H9 (cell line): Measurements from ENCODE around the gene TMEM156. TPM values are rescaled to one million over a fixed set of nuclear protein-coding genes. Genes with fewer than 3 reads are reported as not detected.

Source experiments
- DNase-seq: peaks from one replicate; pipeline ENCODE4 v3.0.0-alpha.2; 2017
- H2AFZ ChIP-seq: one replicate; pipeline ENCODE4 v1.6.1; 2013; ENCODE audit warnings: mild to moderate bottlenecking, low read length, control low read depth, moderate library complexity
- H2AK5ac ChIP-seq: 2 replicates; pipeline ENCODE4 v1.6.1; 2013; ENCODE audit warnings: low read length, control low read depth, mixed read lengths; ENCODE audit not compliant: insufficient read length
- H2BK120ac ChIP-seq: one replicate; pipeline ENCODE4 v1.6.1; 2013; ENCODE audit warnings: low read depth, mild to moderate bottlenecking, low read length, control low read depth, inconsistent platforms; ENCODE audit not compliant: poor library complexity, severe bottlenecking
- H2BK12ac ChIP-seq: 2 replicates; pipeline ENCODE4 v1.6.1; 2013; ENCODE audit warnings: low read length, control low read depth, mixed read lengths, low read depth; ENCODE audit not compliant: insufficient read length
- H2BK15ac ChIP-seq: 2 replicates; pipeline ENCODE4 v1.6.1; 2013; ENCODE audit warnings: low read depth, low read length, control low read depth
- H2BK20ac ChIP-seq: one replicate; pipeline ENCODE4 v1.6.1; 2013; ENCODE audit warnings: low read depth, mild to moderate bottlenecking, low read length, control low read depth, inconsistent platforms; ENCODE audit not compliant: poor library complexity, severe bottlenecking
- H2BK5ac ChIP-seq: 2 replicates; pipeline ENCODE4 v1.6.1; 2013; ENCODE audit warnings: low read length, control low read depth, mixed read lengths; ENCODE audit not compliant: insufficient read length
- H3K14ac ChIP-seq: 2 replicates; pipeline ENCODE4 v1.6.1; 2013; ENCODE audit warnings: low read length, control low read depth; ENCODE audit not compliant: insufficient read depth
- H3K18ac ChIP-seq: 2 replicates; pipeline ENCODE4 v1.6.1; 2013; ENCODE audit warnings: low read depth, mild to moderate bottlenecking, mixed read lengths, low read length, control low read depth; ENCODE audit not compliant: insufficient read length
- H3K23ac ChIP-seq: 2 replicates; pipeline ENCODE4 v1.6.1; 2013; ENCODE audit warnings: low read length, control low read depth, mixed read lengths, low read depth; ENCODE audit not compliant: insufficient read length
- H3K23me2 ChIP-seq: 2 replicates; pipeline ENCODE4 v1.6.1; 2013; ENCODE audit warnings: low read depth, mild to moderate bottlenecking, mixed read lengths, low read length, control low read depth; ENCODE audit not compliant: insufficient read length, poor library complexity, severe bottlenecking
- H3K27ac ChIP-seq: 2 replicates; pipeline ENCODE4 v1.5.1; 2013; ENCODE audit warnings: low read length, control low read depth, mixed read lengths, low read depth; ENCODE audit not compliant: insufficient read length
- H3K27me3 ChIP-seq: 2 replicates; pipeline ENCODE4 v1.6.1; 2013; ENCODE audit warnings: low read length, control low read depth, inconsistent platforms; ENCODE audit not compliant: insufficient read depth
- H3K4ac ChIP-seq: 2 replicates; pipeline ENCODE4 v1.6.1; 2013; ENCODE audit warnings: low read depth, mild to moderate bottlenecking, control low read depth, inconsistent platforms, low read length, moderate library complexity
- H3K4me1 ChIP-seq: 2 replicates; pipeline ENCODE4 v1.6.1; 2013; ENCODE audit warnings: low read length, control low read depth, inconsistent platforms; ENCODE audit not compliant: insufficient read depth
- H3K4me2 ChIP-seq: 2 replicates; pipeline ENCODE4 v1.6.1; 2013; ENCODE audit warnings: low read length, control low read depth, mixed read lengths; ENCODE audit not compliant: insufficient read length, insufficient read depth
- H3K56ac ChIP-seq: 2 replicates; pipeline ENCODE4 v1.6.1; 2013; ENCODE audit warnings: low read depth, mild to moderate bottlenecking, mixed read lengths, low read length, control low read depth; ENCODE audit not compliant: insufficient read length
- H3K79me1 ChIP-seq: 2 replicates; pipeline ENCODE4 v1.6.1; 2013; ENCODE audit warnings: low read depth, mild to moderate bottlenecking, moderate library complexity, low read length, control low read depth, inconsistent platforms; ENCODE audit not compliant: insufficient read depth, poor library complexity, severe bottlenecking
- H3K79me2 ChIP-seq: 2 replicates; pipeline ENCODE4 v1.6.1; 2013; ENCODE audit warnings: low read length, control low read depth, inconsistent platforms; ENCODE audit not compliant: insufficient read depth
- H3K9ac ChIP-seq: 2 replicates; pipeline ENCODE4 v1.6.1; 2013; ENCODE audit warnings: low read length, control low read depth, mixed read lengths; ENCODE audit not compliant: insufficient read length; ENCODE audit errors: extremely low read depth
- H3K9me3 ChIP-seq: one replicate; pipeline ENCODE4 v1.6.1; 2013; ENCODE audit warnings: low read depth, low read length, inconsistent platforms; ENCODE audit not compliant: control insufficient read depth
- H3T11ph ChIP-seq: one replicate; pipeline ENCODE4 v1.6.1; 2013; ENCODE audit warnings: mild to moderate bottlenecking, low read length, control low read depth, inconsistent platforms
- H4K20me1 ChIP-seq: one replicate; pipeline ENCODE4 v1.6.1; 2013; ENCODE audit not compliant: control insufficient read depth, insufficient read length, insufficient read depth
- H4K5ac ChIP-seq: 2 replicates; pipeline ENCODE4 v1.6.1; 2013; ENCODE audit warnings: low read depth, mild to moderate bottlenecking, mixed read lengths, low read length, control low read depth; ENCODE audit not compliant: insufficient read length
- H4K8ac ChIP-seq: replicated peaks from 2 replicates; pipeline ENCODE4 v1.6.1; 2013; ENCODE audit warnings: low read length, control low read depth, mixed read lengths, low read depth; ENCODE audit not compliant: insufficient read length
- H4K91ac ChIP-seq: 2 replicates; pipeline ENCODE4 v1.6.1; 2013; ENCODE audit warnings: low read depth, mild to moderate bottlenecking, moderate library complexity, mixed read lengths, low read length, control low read depth; ENCODE audit not compliant: insufficient read length
- H3K27ac Mint-ChIP-seq, 3 experiments: 2 replicates in 2 of 3; 3 replicates in 1 of 3; pipeline ENCODE4 v1.8.0; 2020 to 2021; ENCODE audit warnings: mixed read lengths in 3 of 3, mild to moderate bottlenecking in 1 of 3, moderate library complexity in 1 of 3
- H3K27me3 Mint-ChIP-seq: 2 replicates; pipeline ENCODE4 v1.8.0; 2021; ENCODE audit warnings: low read depth, mild to moderate bottlenecking, moderate library complexity, mixed read lengths
- H3K36me3 Mint-ChIP-seq, 3 experiments: 2 replicates in 2 of 3; 3 replicates in 1 of 3; pipeline ENCODE4 v1.8.0; 2020 to 2021; ENCODE audit warnings: low read depth in 3 of 3, mixed read lengths in 3 of 3; ENCODE audit not compliant: insufficient read depth in 1 of 3
- H3K4me1 Mint-ChIP-seq, 2 experiments: 2 replicates each; pipeline ENCODE4 v1.8.0; 2020; ENCODE audit warnings: mixed read lengths in 2 of 2
- H3K4me3 Mint-ChIP-seq, 2 experiments: 2 replicates in 1 of 2; 3 replicates in 1 of 2; pipeline ENCODE4 v1.8.0; 2020 to 2021; ENCODE audit warnings: mild to moderate bottlenecking in 2 of 2, mixed read lengths in 2 of 2, moderate library complexity in 1 of 2
- H3K9me3 Mint-ChIP-seq, 2 experiments: 2 replicates in 1 of 2; 3 replicates in 1 of 2; pipeline ENCODE4 v1.8.0; 2020; ENCODE audit warnings: mild to moderate bottlenecking in 2 of 2, mixed read lengths in 2 of 2, moderate library complexity in 1 of 2
- WGBS: extraction: QIAGEN DNeasy Blood & Tissue Kit; methylation state at CpG from one replicate; pipeline ENCODE4 v1.1.7; 2013; ENCODE audit warnings: missing lambda C conversion rate, low lambda C conversion rate, mixed read lengths; ENCODE audit not compliant: insufficient read length; ENCODE audit errors: extremely low coverage; 5-methylcytosine and 5-hydroxymethylcytosine counted together
- total RNA-seq: library from RNA; stranded (reverse); gene quantifications from 2 replicates; pipeline ENCODE4 v1.2.1, GENCODE V29; 2021
- TF ChIP-seq, protein P1 (sequence below): fragments of 200-600 bp; sonication (generic); conservative IDR thresholded peaks from 3 replicates; pipeline ENCODE4 v1.8.0; 2021; ENCODE audit warnings: antibody characterized with exemption, mild to moderate bottlenecking

The TMEM156 gene
- total RNA-seq, 1 experiment from 2014 or later: not detected

DNA sequence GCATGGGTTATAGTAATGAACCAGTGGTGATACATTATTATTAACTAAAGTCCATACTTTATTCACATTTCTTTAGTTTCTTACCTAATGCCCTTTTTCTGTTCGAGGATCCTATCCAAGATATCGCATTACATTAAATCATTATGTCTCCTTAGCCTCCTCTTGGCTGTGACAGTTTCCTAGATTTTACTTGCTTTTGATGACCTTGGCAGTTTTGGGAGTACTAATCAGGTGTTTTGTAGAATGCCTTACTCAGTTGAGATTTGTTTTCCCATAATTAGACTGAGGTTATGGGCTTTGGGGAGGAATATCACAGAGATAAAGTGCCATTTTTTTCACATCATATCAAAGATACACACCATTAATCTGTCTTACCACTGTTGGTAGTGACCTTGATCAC is 34.8 kb upstream of the TMEM156 start:
- 0 out of 2 replicates have a peak, but pooled peaks cover 2% of the 10 kb centered on the region for H3K79me2 ChIP-seq
- no peak overlapping the region for H4K5ac ChIP-seq
- no peak overlapping the region for H3K9ac ChIP-seq
- Mint-ChIP-seq H3K36me3 (no peaks in the 10 kb centered on the region), H3K27ac (no peak overlapping the region), H3K27me3 (no peaks in the 10 kb centered on the region), H3K9me3 (no peaks in the 10 kb centered on the region), H3K4me3 (no peak overlapping the region), H3K4me1 (peaks cover 13 to 24% of the 10 kb centered on the region in 2 experiments)
- H2BK120ac ChIP-seq: no peak overlapping the region
- H3K23me2 ChIP-seq: no peaks in the 10 kb centered on the region
- H3K4ac ChIP-seq: no peak overlapping the region
- no peak for DNase-seq
- TF ChIP-seq, protein P1, sequence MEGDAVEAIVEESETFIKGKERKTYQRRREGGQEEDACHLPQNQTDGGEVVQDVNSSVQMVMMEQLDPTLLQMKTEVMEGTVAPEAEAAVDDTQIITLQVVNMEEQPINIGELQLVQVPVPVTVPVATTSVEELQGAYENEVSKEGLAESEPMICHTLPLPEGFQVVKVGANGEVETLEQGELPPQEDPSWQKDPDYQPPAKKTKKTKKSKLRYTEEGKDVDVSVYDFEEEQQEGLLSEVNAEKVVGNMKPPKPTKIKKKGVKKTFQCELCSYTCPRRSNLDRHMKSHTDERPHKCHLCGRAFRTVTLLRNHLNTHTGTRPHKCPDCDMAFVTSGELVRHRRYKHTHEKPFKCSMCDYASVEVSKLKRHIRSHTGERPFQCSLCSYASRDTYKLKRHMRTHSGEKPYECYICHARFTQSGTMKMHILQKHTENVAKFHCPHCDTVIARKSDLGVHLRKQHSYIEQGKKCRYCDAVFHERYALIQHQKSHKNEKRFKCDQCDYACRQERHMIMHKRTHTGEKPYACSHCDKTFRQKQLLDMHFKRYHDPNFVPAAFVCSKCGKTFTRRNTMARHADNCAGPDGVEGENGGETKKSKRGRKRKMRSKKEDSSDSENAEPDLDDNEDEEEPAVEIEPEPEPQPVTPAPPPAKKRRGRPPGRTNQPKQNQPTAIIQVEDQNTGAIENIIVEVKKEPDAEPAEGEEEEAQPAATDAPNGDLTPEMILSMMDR: no peak
- no peak overlapping the region for H3K14ac ChIP-seq
- H3K18ac ChIP-seq: no peak overlapping the region
- no peak overlapping the region for H3T11ph ChIP-seq
- no peak overlapping the region for H2BK15ac ChIP-seq
- H2AK5ac ChIP-seq: no peak overlapping the region
- no peak overlapping the region for H2BK20ac ChIP-seq
- no peak overlapping the region for H2BK5ac ChIP-seq
- no peaks in the 10 kb centered on the region for H3K9me3 ChIP-seq
- no peak overlapping the region for H4K91ac ChIP-seq
- peaks cover 2% of the 10 kb centered on the region for H4K20me1 ChIP-seq
- no peak overlapping the region for H3K56ac ChIP-seq
- H3K79me1 ChIP-seq: no peaks in the 10 kb centered on the region
- WGBS: no CpG with 5 or more reads among the region's 2 CpGs
- H3K27ac ChIP-seq: no peak overlapping the region
- H3K4me1 ChIP-seq: peaks cover 4% of the 10 kb centered on the region; the same call in 1 of the 2 replicates
- H3K4me2 ChIP-seq: no peak overlapping the region
- H2AFZ ChIP-seq: no peak overlapping the region
- no peaks in the 10 kb centered on the region for H3K27me3 ChIP-seq
- H3K23ac ChIP-seq: no peak overlapping the region
- H2BK12ac ChIP-seq: no peak overlapping the region
- H4K8ac ChIP-seq: no peak overlapping the region
